Neural cell (in vitro differentiated cells): ENCODE data around the gene LRP1-AS.

ENCODE experiments used
- EP300 ChIP-seq: fragments of 450-650 bp; conservative IDR thresholded peaks from 2 replicates; pipeline ENCODE4 v1.6.1; 2014; ENCODE audit warnings: antibody characterized with exemption, mild to moderate bottlenecking, moderate library complexity; ENCODE audit not compliant: poor library complexity, severe bottlenecking
- EZH2 ChIP-seq: fragments of 200-600, 300-800 bp; shearing (Covaris generic), sonication (generic); IDR thresholded peaks from 2 replicates; pipeline ENCODE4 v1.6.1; 2014; ENCODE audit warnings: antibody characterized with exemption, low read length, borderline replicate concordance, mild to moderate bottlenecking; ENCODE audit not compliant: insufficient read depth, poor library complexity, severe bottlenecking
- MXI1 ChIP-seq: fragments of 450-650 bp; conservative IDR thresholded peaks from 2 replicates; pipeline ENCODE4 v1.6.1; 2014; ENCODE audit warnings: antibody characterized with exemption, mild to moderate bottlenecking; ENCODE audit not compliant: poor library complexity, severe bottlenecking
- POLR2AphosphoS5 ChIP-seq: IDR thresholded peaks from 2 replicates; pipeline ENCODE4 v1.6.1; 2012
- RAD21 ChIP-seq: fragments of 450-650 bp; conservative IDR thresholded peaks from 2 replicates; pipeline ENCODE4 v1.6.1; 2014; ENCODE audit warnings: antibody characterized with exemption, mild to moderate bottlenecking, moderate library complexity
- SMC3 ChIP-seq: fragments of 450-650 bp; conservative IDR thresholded peaks from 2 replicates; pipeline ENCODE4 v1.6.1; 2014; ENCODE audit warnings: antibody characterized with exemption, mild to moderate bottlenecking, moderate library complexity; ENCODE audit not compliant: poor library complexity
- TF ChIP-seq, protein P1 (sequence below): IDR thresholded peaks from 2 replicates; pipeline ENCODE4 v1.6.1; 2012; ENCODE audit warnings: borderline replicate concordance
- TF ChIP-seq, protein P2 (sequence below): fragments of 450-650 bp; IDR thresholded peaks from 2 replicates; pipeline ENCODE4 v1.5.1; 2014; ENCODE audit warnings: antibody characterized with exemption, mild to moderate bottlenecking, moderate library complexity; ENCODE audit not compliant: poor library complexity, severe bottlenecking

DNA sequence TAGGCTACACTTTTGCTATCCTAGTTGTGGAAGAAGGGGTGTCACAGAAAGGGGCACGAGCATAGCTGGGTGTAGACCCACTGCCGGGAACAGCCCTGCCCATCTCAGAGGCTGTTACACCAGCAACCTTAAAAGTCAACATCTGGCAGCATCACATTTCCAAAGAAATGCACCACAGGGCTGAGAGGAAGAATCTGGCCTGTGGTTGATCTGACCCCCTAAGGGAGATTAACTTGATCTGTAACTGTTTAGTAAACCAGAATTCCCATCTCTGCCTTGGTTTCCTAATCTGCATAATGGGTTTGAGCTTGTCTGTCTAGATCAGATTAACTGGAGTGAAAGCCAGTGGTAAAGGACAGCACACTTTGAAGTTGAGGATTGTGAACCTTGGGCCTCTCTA is 1.3 kb downstream of the LRP1-AS start:
- TF ChIP-seq EP300 = no peak
- no peak for TF ChIP-seq EZH2
- TF ChIP-seq, protein P1, sequence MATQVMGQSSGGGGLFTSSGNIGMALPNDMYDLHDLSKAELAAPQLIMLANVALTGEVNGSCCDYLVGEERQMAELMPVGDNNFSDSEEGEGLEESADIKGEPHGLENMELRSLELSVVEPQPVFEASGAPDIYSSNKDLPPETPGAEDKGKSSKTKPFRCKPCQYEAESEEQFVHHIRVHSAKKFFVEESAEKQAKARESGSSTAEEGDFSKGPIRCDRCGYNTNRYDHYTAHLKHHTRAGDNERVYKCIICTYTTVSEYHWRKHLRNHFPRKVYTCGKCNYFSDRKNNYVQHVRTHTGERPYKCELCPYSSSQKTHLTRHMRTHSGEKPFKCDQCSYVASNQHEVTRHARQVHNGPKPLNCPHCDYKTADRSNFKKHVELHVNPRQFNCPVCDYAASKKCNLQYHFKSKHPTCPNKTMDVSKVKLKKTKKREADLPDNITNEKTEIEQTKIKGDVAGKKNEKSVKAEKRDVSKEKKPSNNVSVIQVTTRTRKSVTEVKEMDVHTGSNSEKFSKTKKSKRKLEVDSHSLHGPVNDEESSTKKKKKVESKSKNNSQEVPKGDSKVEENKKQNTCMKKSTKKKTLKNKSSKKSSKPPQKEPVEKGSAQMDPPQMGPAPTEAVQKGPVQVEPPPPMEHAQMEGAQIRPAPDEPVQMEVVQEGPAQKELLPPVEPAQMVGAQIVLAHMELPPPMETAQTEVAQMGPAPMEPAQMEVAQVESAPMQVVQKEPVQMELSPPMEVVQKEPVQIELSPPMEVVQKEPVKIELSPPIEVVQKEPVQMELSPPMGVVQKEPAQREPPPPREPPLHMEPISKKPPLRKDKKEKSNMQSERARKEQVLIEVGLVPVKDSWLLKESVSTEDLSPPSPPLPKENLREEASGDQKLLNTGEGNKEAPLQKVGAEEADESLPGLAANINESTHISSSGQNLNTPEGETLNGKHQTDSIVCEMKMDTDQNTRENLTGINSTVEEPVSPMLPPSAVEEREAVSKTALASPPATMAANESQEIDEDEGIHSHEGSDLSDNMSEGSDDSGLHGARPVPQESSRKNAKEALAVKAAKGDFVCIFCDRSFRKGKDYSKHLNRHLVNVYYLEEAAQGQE = no peak
- no peak for TF ChIP-seq SMC3
- TF ChIP-seq RAD21 = no peak
- TF ChIP-seq, protein P2, sequence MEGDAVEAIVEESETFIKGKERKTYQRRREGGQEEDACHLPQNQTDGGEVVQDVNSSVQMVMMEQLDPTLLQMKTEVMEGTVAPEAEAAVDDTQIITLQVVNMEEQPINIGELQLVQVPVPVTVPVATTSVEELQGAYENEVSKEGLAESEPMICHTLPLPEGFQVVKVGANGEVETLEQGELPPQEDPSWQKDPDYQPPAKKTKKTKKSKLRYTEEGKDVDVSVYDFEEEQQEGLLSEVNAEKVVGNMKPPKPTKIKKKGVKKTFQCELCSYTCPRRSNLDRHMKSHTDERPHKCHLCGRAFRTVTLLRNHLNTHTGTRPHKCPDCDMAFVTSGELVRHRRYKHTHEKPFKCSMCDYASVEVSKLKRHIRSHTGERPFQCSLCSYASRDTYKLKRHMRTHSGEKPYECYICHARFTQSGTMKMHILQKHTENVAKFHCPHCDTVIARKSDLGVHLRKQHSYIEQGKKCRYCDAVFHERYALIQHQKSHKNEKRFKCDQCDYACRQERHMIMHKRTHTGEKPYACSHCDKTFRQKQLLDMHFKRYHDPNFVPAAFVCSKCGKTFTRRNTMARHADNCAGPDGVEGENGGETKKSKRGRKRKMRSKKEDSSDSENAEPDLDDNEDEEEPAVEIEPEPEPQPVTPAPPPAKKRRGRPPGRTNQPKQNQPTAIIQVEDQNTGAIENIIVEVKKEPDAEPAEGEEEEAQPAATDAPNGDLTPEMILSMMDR = no peak
- no peak for TF ChIP-seq POLR2AphosphoS5
- TF ChIP-seq MXI1 = no peak
